ENCODE measurements around the gene RIMBP2. TPM values are rescaled to one million over a fixed set of nuclear protein-coding genes. Genes with fewer than 3 reads are reported as not detected.

The RIMBP2 gene
- total RNA-seq, 2 experiments from 2014 or later = not detected

DNA sequence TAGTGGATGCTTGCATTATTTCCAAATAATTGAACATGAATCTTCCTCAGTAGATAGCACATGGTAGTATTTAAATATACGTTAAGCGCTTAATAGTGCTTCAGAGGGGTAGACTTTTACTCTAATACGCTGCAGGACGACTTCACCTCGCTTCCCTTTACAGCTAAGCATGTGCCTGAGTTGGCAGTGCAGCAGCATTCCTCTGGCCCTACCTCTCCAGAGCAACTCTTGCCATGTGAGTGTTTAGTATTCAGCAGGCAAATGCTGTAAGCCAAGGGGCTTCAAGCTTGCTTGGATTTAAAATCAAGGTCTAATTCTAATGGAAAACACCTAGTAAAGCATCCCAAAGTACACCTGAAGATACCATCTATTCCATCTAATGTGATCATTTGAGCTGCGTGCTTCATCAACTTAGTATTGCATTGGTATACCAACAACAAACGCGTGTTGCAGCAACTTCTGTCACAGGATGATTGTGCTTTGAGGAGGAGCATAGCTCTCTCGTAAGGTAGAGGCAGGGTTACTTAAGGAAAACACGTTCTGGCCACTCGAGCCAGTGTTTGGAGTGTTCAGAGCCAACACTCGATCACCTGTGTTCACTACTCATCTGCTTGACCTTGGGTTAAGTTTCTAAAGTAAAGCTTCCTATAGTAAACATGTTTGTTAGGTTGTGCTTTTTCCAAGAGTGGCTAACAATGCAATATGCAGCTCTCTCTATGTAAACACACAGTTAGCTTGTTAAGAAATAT is 317.8 kb downstream of the RIMBP2 start:
- no peak overlapping the region for H3K4me3 Mint-ChIP-seq
- ATAC-seq (no peak), DNase-seq (no peak)
- H3K27ac Mint-ChIP-seq = no peak overlapping the region
- peaks cover 3% of the 10 kb centered on the region for H3K27me3 Mint-ChIP-seq
- CTCF ChIA-PET = no interaction called here
- peaks cover 5% of the 10 kb centered on the region for H3K4me1 Mint-ChIP-seq
- H3K36me3 Mint-ChIP-seq = no peaks in the 10 kb centered on the region
- H3K9me3 Mint-ChIP-seq (ENCODE audit: low read depth) = peaks cover under 1% of the 10 kb centered on the region

DNA sequence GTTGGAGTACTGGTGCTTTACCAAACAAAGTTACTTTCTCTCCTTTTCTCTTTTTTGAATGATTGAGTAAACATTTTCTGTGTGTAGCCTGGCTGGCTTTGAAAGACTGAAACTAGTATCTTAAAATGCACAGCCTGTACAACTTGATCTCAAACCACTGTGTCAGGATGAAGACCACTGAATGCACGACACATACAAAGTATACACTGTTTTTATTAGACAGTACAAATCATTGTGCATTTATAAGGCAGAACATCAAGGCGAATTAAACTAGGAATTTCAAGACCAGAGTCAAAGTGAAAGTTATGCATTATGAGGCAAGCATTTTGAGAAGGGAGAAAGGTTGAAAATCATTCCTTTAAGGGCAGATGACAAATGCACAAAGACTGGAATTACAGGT is 319.4 kb downstream of the RIMBP2 start:
- no peak for ATAC-seq
- Mint-ChIP-seq H3K9me3 (ENCODE audit: low read depth) (peaks cover 4% of the 10 kb centered on the region), H3K4me3 (no peak overlapping the region), H3K4me1 (peaks cover 5% of the 10 kb centered on the region), H3K27me3 (peaks cover 3% of the 10 kb centered on the region), H3K36me3 (no peaks in the 10 kb centered on the region), H3K27ac (no peak overlapping the region)
- DNase-seq = no peak
- CTCF ChIA-PET = no interaction called here

DNA sequence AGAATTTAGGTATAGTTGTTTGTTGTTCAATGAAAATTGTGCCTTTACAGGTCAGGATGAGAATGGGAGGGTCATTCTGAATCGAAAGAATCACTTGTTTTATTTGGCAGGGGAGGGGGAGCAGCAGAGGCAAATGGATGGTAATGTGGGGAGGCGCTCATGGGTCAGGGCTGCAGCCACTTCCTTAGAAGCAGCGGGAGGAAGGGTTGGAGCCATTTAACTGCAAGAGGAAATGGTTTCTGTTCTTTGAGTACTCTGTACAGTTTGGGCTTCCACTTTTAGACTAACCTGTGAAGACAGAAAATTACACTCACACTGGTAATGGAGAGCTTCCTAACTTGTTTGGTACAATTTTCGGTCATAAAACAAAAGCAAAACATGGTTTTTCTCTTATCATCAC is 321.2 kb downstream of the RIMBP2 start:
- Mint-ChIP-seq H3K4me3 (peak overlapping the region; percentile 12), H3K36me3 (no peaks in the 10 kb centered on the region), H3K9me3 (ENCODE audit: low read depth) (peaks cover 6% of the 10 kb centered on the region), H3K4me1 (peaks cover 5% of the 10 kb centered on the region), H3K27ac (no peak overlapping the region), H3K27me3 (peaks cover 3% of the 10 kb centered on the region)
- CTCF ChIA-PET = no interaction called here
- DNase-seq (no peak), ATAC-seq (no peak)

DNA sequence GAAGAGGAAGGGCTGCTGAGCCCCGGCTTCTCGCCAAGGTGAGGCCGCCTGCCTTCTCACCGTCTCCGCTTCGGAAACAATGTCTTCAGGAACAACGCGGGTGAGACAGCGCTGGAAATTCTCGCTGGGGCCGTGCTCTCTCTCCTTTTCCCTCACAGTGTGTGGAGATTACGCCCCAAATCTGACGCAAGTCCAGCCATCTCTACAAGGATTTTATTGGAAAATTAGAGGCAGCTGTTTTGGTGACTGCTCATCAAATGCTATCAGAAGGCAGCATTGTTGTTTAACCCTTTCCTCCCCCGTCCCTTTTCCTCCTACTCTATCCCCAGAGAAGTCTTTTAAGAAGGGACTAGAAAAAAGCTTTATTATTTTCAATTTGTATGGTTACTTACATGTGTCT is 324.9 kb downstream of the RIMBP2 start:
- H3K4me3 Mint-ChIP-seq = no peak overlapping the region
- CTCF ChIA-PET = no interaction called here
- H3K4me1 Mint-ChIP-seq = peaks cover 5% of the 10 kb centered on the region
- peaks cover 4% of the 10 kb centered on the region for H3K36me3 Mint-ChIP-seq
- H3K27ac Mint-ChIP-seq = no peak overlapping the region
- no peak for DNase-seq
- peaks cover 13% of the 10 kb centered on the region for H3K9me3 Mint-ChIP-seq (ENCODE audit: low read depth)
- ATAC-seq = no peak
- peaks cover 3% of the 10 kb centered on the region for H3K27me3 Mint-ChIP-seq

DNA sequence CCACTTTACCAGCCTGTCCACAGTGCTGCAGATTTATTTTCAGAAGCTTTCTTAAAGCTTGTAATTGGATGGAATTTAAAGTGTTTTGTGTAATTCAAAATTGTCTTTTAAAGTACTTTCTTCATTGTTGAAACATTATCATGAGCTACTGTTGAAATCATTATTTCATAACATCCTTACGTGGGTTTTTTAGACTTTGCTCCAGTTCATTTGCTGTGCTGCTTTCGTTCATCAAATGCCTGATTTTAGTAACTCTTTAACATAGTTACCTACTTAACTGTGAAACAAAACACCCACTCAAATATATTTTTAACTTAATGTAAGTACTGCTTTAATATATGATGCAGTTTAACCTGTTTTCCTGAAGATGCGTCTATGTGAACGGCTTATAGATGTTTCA is 330.9 kb downstream of the RIMBP2 start:
- Mint-ChIP-seq H3K4me1 (no peaks in the 10 kb centered on the region), H3K9me3 (ENCODE audit: low read depth) (peaks cover 14% of the 10 kb centered on the region), H3K4me3 (no peak overlapping the region), H3K27me3 (no peaks in the 10 kb centered on the region), H3K36me3 (peaks cover 4% of the 10 kb centered on the region), H3K27ac (no peak overlapping the region)
- CTCF ChIA-PET = no interaction called here
- ATAC-seq (no peak), DNase-seq (no peak)

DNA sequence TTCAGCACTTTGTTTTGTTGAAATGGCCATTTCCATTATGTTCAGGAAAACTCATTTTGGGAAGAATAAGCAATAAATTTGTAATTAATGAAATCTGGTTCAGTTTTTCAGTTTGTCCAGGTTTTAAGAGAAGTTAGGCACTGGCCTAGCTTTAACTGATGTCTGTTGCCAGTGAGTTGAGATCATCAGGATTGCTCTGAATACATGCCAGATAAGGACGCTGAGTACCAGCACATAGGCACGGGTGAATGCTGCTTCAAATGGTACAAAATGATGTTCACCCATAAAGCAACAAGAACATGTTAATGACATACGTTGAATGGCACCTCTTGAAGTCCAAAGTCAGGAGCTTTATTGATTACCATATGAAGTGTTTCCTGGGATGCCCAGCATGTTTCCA is 331.9 kb downstream of the RIMBP2 start:
- DNase-seq (no peak), ATAC-seq (no peak)
- Mint-ChIP-seq H3K27ac (no peak overlapping the region), H3K4me3 (no peak overlapping the region), H3K9me3 (ENCODE audit: low read depth) (peaks cover 12% of the 10 kb centered on the region), H3K36me3 (peaks cover 4% of the 10 kb centered on the region), H3K27me3 (no peaks in the 10 kb centered on the region), H3K4me1 (no peaks in the 10 kb centered on the region)
- CTCF ChIA-PET = no interaction called here

DNA sequence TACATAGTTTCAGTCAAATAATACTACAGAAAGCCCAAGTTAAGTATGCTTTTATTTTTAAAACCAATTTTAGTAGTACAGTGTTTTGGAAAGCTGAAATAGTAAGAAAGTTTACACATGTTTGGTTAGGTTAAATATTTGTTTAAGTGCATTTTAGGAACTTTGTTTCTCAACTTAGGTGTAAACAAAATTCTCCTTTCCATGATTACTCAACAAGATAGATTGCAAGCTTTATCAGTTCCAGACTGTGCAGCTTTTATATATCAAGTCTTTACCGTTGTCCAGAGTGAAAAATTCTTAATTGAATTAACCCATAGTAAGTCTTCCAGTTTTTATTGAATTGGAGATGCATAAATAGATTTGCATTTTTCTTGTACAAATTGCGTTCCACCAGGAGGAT is 333.3 kb downstream of the RIMBP2 start:
- CTCF ChIA-PET = no interaction called here

DNA sequence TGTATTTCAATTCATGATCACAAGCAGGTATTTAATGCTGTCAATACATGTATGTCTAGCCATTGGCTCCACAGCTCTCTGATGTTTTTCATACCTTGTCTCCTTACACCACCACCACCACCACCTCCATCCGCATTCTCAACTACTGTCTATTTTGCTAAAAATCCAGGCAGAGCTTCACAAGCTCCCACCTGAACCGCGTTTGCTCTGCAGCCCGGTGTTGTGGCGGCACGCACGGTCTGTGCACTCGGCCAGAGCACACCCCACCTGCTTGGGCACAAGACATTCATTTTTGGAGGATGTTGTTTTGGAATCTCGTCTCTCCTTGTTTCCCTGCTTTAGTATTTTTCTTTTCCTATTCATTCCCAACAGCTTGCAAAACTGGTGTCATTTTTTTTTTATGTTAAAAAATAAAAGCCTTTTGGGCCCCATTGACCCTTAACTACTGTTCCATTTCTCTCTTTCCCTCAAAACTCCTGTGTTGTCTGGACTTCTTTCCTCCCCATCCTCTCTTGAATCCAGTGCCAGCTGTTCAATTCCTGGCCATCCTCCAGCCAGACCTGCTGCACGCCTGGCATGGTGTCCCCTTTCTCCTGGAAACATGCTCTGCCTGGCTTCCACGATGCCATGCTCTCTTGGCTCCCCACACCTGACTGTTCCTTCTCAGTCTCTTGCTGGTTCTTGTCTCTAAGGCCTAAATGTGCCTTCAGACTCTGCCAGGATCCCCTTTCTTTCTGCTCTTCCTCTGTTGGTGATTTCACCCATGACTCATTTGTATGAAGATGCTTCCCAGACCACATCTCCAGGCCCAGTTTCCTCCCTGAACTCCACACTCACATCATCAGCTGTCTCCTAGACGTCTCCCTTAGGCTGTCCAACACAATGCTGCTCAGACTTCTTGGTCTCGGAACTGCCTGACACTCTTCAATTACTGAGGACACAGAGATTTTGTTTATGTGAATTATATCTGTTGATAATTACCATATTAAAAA is 340.5 kb downstream of the RIMBP2 start:
- Mint-ChIP-seq H3K4me3 (no peak overlapping the region), H3K27ac (no peak overlapping the region), H3K9me3 (ENCODE audit: low read depth) (no peaks in the 10 kb centered on the region), H3K36me3 (no peaks in the 10 kb centered on the region), H3K27me3 (no peaks in the 10 kb centered on the region), H3K4me1 (no peaks in the 10 kb centered on the region)
- no peak for ATAC-seq
- DNase-seq = no peak
- CTCF ChIA-PET = no interaction called here

More for the DNA sequence above, 333.3 kb downstream of the RIMBP2 start:
- no peak overlapping the region for H3K27ac Mint-ChIP-seq
- H3K9me3 Mint-ChIP-seq (ENCODE audit: low read depth) = peaks cover 7% of the 10 kb centered on the region
- no peak overlapping the region for H3K4me3 Mint-ChIP-seq
- H3K36me3 Mint-ChIP-seq = no peaks in the 10 kb centered on the region
- ATAC-seq (no peak), DNase-seq (no peak)
- H3K27me3 Mint-ChIP-seq = no peaks in the 10 kb centered on the region
- H3K4me1 Mint-ChIP-seq = no peaks in the 10 kb centered on the region

DNA sequence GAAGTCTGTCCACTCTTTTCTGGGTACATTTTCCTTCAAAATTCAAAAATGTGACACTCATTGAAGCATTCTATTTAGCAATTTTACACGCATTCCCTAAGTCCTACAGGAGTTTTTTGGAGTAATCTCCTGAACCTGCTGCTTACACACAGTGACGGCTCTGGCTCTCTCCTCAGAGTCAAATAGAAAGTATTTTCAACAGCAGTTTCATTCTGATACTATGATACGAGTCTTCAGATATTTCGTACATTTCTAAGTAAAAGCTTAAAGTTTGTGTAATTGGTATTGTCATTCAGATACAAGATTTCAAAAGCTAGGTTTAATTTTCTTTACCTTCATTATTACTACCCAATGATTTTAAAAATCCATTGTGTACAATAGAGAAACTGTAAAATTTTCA is 342.0 kb downstream of the RIMBP2 start:
- H3K36me3 Mint-ChIP-seq = no peaks in the 10 kb centered on the region
- ATAC-seq (no peak), DNase-seq (no peak)
- H3K27me3 Mint-ChIP-seq = no peaks in the 10 kb centered on the region
- H3K4me3 Mint-ChIP-seq = no peak overlapping the region
- H3K4me1 Mint-ChIP-seq = no peaks in the 10 kb centered on the region
- no peak overlapping the region for H3K27ac Mint-ChIP-seq
- CTCF ChIA-PET = no interaction called here
- H3K9me3 Mint-ChIP-seq (ENCODE audit: low read depth) = no peaks in the 10 kb centered on the region

DNA sequence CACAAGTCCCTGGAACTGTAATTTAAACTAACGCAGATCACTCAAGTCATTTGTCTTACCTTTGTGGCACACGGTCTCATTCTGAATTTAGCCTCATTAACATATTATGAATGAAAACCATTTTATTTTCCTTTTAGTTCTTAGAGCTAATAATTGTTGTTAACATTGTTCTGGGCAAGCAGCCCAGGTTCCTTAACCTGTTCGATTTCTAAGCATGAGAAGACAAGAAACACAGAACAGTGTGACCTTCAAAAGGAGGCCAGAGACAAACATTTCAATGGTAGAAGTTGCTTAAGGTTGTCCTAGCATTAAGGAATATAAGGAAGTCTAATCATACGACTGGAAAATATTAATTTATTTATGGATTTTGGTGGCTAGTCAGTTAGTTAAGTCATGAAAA is 343.2 kb downstream of the RIMBP2 start:
- no peak for ATAC-seq

DNA sequence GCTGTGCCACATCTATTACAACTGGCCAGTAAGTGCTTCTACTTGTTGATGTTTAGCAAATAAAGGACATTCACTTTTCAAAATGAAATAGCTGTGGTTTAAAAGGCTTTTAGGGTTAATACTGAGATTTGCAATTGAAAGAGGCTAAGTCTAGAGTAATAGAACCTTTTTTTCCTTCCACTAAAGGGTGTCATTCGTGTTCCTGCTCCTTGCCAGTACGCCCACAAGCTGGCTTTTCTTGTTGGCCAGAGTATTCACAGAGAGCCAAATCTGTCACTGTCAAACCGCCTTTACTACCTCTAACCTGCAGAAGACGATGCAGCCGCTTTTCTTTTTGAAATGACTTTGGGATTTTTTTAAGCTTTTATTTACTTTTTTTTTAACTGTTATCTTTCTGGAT is 344.8 kb downstream of the RIMBP2 start:
- ATAC-seq (no peak), DNase-seq (no peak)
- H3K9me3 Mint-ChIP-seq (ENCODE audit: low read depth) = no peaks in the 10 kb centered on the region
- H3K27me3 Mint-ChIP-seq = no peaks in the 10 kb centered on the region
- no peak overlapping the region for H3K4me3 Mint-ChIP-seq
- H3K36me3 Mint-ChIP-seq = no peaks in the 10 kb centered on the region
- no peak overlapping the region for H3K27ac Mint-ChIP-seq
- H3K4me1 Mint-ChIP-seq = no peaks in the 10 kb centered on the region
- CTCF ChIA-PET = no interaction called here

More for the DNA sequence above, 343.2 kb downstream of the RIMBP2 start:
- Mint-ChIP-seq H3K27me3 (no peaks in the 10 kb centered on the region), H3K27ac (no peak overlapping the region), H3K9me3 (ENCODE audit: low read depth) (no peaks in the 10 kb centered on the region), H3K36me3 (no peaks in the 10 kb centered on the region), H3K4me1 (no peaks in the 10 kb centered on the region), H3K4me3 (no peak overlapping the region)
- CTCF ChIA-PET = no interaction called here
- no peak for DNase-seq

DNA sequence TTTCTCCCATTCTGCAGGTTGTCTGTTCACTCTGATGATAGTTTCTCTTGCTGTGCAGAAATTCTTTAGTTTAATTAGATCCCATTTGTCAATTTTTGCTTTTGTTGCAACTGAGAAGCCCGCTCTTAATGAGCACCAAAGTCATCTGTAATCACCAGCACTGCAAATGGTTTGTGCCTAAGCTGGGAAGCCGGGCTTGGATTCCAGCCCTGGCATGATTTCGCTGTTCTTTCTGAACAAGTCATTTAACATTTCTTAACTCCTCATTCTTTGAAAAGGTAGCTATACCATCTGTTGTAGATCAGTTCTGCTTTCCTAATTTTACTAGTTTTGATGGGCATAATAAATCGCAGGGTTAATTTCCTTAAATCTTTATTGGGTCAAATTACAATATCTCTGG is 346.3 kb downstream of the RIMBP2 start:
- no peaks in the 10 kb centered on the region for H3K27me3 Mint-ChIP-seq
- DNase-seq = no peak

DNA sequence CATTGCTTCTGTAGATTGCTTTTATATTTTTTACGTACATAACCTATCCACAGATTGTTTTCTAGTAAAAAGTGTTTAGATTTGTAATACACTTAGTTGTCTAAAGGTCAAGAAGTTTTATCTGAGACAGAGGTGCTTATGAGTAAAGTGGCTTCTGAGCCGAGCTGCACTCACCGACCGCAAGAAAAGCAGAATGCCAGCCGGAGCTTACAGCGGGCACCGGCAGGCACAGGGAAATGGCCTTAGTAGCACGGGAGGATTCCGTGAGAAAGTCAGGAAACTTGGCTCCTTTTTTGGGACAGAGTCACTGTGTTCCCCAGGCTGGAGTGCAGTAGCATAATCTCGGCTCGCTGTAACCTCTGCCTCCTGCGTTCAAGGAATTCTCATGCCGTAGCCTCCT is 348.6 kb downstream of the RIMBP2 start:
- no peak overlapping the region for H3K4me3 Mint-ChIP-seq
- CTCF ChIA-PET = no interaction called here
- H3K27me3 Mint-ChIP-seq = no peaks in the 10 kb centered on the region
- H3K9me3 Mint-ChIP-seq (ENCODE audit: low read depth) = no peaks in the 10 kb centered on the region
- ATAC-seq (no peak), DNase-seq (no peak)
- no peaks in the 10 kb centered on the region for H3K4me1 Mint-ChIP-seq
- H3K36me3 Mint-ChIP-seq = no peaks in the 10 kb centered on the region
- H3K27ac Mint-ChIP-seq = no peak overlapping the region

More for the DNA sequence above, 346.3 kb downstream of the RIMBP2 start:
- Mint-ChIP-seq H3K4me3 (no peak overlapping the region), H3K9me3 (ENCODE audit: low read depth) (no peaks in the 10 kb centered on the region), H3K4me1 (no peaks in the 10 kb centered on the region), H3K36me3 (no peaks in the 10 kb centered on the region), H3K27ac (no peak overlapping the region)
- CTCF ChIA-PET = interaction anchor here (1.1 kb wide), 1 partner anchor 380 kb away, joined by 3 read pairs; no protein-coding TSS in a partner anchor
- ATAC-seq = no peak

DNA sequence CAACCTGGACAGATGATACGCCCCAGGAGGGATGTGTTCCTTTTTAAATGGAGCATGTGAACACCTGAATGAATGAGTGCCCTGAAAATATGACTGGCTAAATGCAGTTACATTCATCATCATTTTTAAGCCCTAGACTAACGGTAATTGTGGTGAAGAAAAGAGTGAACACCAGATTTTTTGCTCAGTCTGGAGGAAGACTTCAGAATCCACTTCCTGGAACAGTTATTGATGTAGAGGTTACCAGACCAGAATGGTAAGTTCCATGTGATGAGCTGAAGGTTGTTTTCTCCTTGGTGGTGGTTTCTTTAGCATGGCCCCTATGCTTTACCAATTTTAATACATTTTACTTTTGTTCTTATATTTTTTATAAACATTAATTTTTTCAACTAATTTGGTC is 349.1 kb downstream of the RIMBP2 start:
- H3K4me3 Mint-ChIP-seq = no peak overlapping the region
- CTCF ChIA-PET = no interaction called here
- H3K36me3 Mint-ChIP-seq = no peaks in the 10 kb centered on the region

More for the DNA sequence above, 349.1 kb downstream of the RIMBP2 start:
- Mint-ChIP-seq H3K27ac (no peak overlapping the region), H3K4me1 (no peaks in the 10 kb centered on the region), H3K27me3 (no peaks in the 10 kb centered on the region), H3K9me3 (ENCODE audit: low read depth) (no peaks in the 10 kb centered on the region)
- DNase-seq (no peak), ATAC-seq (no peak)
